Left lobe of liver (tissue), 2 donors: ENCODE data around the gene PDE1C. TPM values are rescaled to one million over a fixed set of nuclear protein-coding genes. Genes with fewer than 3 reads are reported as not detected.

Source experiments
- ATAC-seq: fragments of 200-7000 bp; cut with Tn5 transposase; one replicate; pipeline ENCODE4 v1.9.1; 2020; ENCODE audit warnings: mild to moderate bottlenecking, moderate library complexity
- DNase-seq: peaks from one replicate; pipeline ENCODE4 v3.0.0-alpha.2; 2020; ENCODE audit warnings: low spot score
- total RNA-seq: library from RNA; stranded (reverse); gene quantifications from one replicate; pipeline ENCODE4 v1.2.1, GENCODE V29; 2021
- donor health status: DM: no; HTN: no; CAD: no; lungs with moderate emphysema.
- donor health status: DM: no; HTN: yes; CAD: no.

The PDE1C gene
- total RNA-seq, 1 donor from 2014 or later: 0.03 TPM

GRCh38 chr7:32001948-32002347, 68.3 kb downstream of the PDE1C start:
- no peak for DNase-seq

GRCh38 chr7:31997423-31997822, 72.8 kb downstream of the PDE1C start:
- DNase-seq (no peak), ATAC-seq (no peak)

More at GRCh38 chr7:32001948-32002347, 68.3 kb downstream of the PDE1C start:
- no peak for ATAC-seq

- ATAC-seq: no peak
- DNase-seq: no peak
These were observed 75.1 kb downstream of the PDE1C start for GRCh38 chr7:31995134-31995533.

- DNase-seq (no peak), ATAC-seq (no peak)
These were observed 78.4 kb downstream of the PDE1C start for GRCh38 chr7:31991846-31992245.

GRCh38 chr7:31991406-31991805, 78.8 kb downstream of the PDE1C start:
- DNase-seq (no peak), ATAC-seq (no peak)

GRCh38 chr7:31986878-31987518, 83.2 kb downstream of the PDE1C start:
- DNase-seq: no peak
- no peak for ATAC-seq

GRCh38 chr7:31982962-31983361, 87.2 kb downstream of the PDE1C start:
- DNase-seq: no peak
- no peak for ATAC-seq

GRCh38 chr7:31981874-31982390, 88.3 kb downstream of the PDE1C start:
- ATAC-seq (no peak), DNase-seq (no peak)

- DNase-seq (no peak), ATAC-seq (no peak)
These were observed 90.4 kb downstream of the PDE1C start for GRCh38 chr7:31979690-31980330.

- no peak for ATAC-seq
- DNase-seq: no peak
These were observed 94.7 kb downstream of the PDE1C start for GRCh38 chr7:31975546-31975945.

- ATAC-seq (no peak), DNase-seq (no peak)
These were observed 95.9 kb downstream of the PDE1C start for GRCh38 chr7:31974351-31974750.

- DNase-seq: no peak
- no peak for ATAC-seq
These were observed 99.0 kb downstream of the PDE1C start for GRCh38 chr7:31971049-31971667.

GRCh38 chr7:31970501-31970900, 99.7 kb downstream of the PDE1C start:
- ATAC-seq: no peak
- no peak for DNase-seq

- DNase-seq (no peak), ATAC-seq (no peak)
These were observed 106.5 kb downstream of the PDE1C start for GRCh38 chr7:31963569-31964175.

GRCh38 chr7:31962246-31962645, 108.0 kb downstream of the PDE1C start:
- ATAC-seq (no peak), DNase-seq (no peak)

GRCh38 chr7:31958226-31958625, 112.0 kb downstream of the PDE1C start:
- DNase-seq (no peak), ATAC-seq (no peak)

- no peak for DNase-seq
- ATAC-seq: no peak
These were observed 112.5 kb downstream of the PDE1C start for GRCh38 chr7:31957756-31958155.

GRCh38 chr7:31957090-31957720, 113.0 kb downstream of the PDE1C start:
- DNase-seq: no peak
- ATAC-seq: no peak

GRCh38 chr7:31955641-31956040, 114.6 kb downstream of the PDE1C start:
- ATAC-seq: no peak
- DNase-seq: no peak

- DNase-seq (no peak), ATAC-seq (no peak)
These were observed 115.2 kb downstream of the PDE1C start for GRCh38 chr7:31955021-31955420.

- ATAC-seq (no peak), DNase-seq (no peak)
These were observed 115.7 kb downstream of the PDE1C start for GRCh38 chr7:31954500-31954899.
